Islet precursor cell (in vitro differentiated cells): ENCODE data around the gene TNNT3.
"Not testable (repeated sequence)": the region's sequence is repeated elsewhere in the genome, so short reads cannot be mapped to it uniquely, and the experiment has no call there.

ENCODE experiments used
- DNase-seq: peaks from one replicate; pipeline ENCODE4 v3.0.0-alpha.2; 2018

Gene TNNT3

GRCh38 chr11:1881442-1882264, 37.9 kb upstream of the TNNT3 start:
- no peak for DNase-seq

GRCh38 chr11:1882265-1883238, 37.0 kb upstream of the TNNT3 start:
- DNase-seq, result peak; percentile 90

DNA sequence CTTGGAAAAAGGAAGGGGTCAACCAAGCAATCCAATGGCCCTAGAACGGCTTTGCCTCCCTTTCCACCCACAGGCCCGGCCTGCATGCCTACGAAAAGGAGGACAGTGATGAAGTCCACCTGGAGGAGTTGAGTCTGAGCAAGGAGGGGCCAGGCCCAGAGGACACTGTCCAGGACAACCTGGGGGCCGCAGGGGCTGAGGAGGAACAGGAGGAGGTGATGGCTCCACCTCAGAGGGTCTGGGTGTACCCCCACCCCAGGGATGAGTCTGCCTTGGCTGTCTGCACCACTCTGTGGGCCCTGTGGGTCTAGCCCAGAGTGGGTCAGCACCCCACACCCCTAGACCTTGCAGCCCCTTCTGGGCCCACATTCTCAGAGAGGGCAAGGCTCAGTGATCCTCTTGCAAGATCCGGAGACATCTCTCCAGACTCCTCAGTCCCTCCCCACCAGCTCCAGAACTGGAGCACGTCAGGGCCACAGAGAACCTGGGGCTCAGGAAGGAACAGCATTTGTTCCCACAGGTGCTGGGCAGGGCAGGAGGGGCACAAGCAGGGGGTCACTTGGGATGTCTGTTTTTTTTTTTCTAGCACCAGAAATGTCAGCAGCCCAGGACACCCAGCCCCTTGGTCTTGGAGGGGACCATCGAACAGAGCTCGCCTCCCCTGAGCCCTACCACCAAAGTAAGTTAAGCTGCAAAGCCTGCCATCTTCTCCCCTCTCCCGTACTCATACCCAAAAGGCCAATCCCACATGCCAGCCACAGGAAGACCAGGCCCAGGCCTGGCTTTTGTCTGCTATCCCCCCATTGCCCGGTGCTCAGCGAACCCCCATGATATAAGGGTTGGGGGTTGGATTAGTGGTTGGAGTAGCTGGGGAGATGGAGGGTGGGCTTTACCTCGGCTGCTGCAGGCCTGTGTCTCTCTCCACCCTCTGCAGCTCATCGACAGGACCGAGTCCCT, 35.9 kb upstream of the TNNT3 start:
- DNase-seq, result peak; percentile 41

DNA sequence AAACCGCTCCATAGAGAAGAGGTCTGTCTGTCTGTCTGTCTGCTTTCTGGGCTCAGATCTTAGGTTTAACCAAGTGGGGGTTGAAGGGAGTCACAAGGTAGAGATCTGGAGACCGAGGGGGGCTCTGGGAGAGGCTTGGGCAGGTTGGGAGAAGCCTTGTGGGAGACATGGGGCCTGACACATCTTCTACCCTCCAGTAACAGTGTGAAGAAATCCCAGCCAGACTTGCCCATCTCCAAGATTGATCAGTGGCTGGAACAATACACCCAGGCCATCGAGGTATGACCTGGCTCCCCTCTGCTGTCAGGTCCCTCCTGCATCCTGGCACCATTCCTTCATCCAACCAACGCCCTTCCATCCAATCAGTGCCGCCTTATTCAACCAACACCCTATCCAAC, 35.2 kb upstream of the TNNT3 start:
- no peak for DNase-seq

- not testable (repeated sequence) for DNase-seq
Observed at GRCh38 chr11:1886551-1886950, 33.0 kb upstream of the TNNT3 start.

DNA sequence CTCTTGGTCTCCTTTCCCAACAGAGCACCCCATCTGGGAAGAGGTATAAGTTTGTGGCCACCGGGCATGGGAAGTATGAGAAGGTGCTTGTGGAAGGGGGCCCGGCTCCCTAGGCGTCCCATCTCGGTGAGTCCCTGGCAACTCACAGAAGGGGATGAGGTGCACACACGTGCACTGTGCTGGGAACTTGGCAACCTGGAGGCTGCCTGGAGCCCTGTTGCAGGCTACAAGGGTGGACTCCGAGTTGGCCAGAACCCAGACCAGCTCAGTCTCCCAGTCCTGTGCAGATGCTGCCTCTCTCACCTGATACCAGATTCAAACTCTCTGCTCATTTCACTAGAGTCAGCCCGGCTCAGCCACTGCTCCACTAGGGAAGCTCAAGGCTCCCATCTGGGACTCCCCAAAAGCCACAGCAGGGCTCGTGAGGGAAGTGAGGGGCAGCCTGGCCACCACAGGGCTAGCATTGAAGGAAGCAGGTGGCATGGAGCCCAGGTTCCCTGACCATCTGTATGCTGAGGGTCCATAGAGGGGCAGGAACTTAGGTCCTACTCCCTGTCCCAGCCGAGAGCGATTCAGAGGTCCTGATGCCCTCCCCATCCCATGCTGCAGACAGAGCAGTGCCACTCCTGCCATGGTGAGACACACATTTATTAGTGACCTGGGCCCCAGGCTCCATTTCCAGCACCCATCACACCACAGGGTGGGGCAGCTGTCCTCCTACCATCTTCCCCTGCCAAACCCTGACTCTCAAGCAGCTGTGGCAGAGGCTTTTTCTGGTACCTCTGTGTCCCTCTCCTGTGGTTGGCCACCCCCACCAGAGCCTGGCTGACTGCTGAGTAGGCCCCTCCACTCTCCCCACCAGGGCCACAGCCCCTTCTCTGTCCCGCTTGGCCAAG, 31.8 kb upstream of the TNNT3 start:
- peak; percentile 33 for DNase-seq

DNA sequence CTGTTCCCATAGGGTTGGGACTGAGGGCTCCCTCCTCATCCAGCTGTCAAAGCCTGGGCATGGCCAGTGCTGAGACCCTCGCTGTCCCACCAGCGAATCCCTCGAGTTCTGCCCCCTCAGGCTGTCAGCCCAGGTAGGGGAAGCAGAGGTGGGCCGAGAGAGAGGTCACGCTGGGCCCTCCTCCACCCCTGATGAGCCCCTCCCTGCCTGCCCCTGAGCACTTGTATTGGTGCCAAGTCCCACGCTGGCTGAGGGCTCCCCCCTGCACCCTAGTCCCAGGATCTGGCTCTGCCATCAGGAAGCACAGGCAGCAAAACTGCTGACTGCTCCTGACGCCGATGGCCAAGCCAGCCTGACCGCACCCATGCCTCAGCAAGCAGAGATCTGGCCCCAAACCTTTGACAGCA, 31.2 kb upstream of the TNNT3 start:
- peak; percentile 40 for DNase-seq

DNA sequence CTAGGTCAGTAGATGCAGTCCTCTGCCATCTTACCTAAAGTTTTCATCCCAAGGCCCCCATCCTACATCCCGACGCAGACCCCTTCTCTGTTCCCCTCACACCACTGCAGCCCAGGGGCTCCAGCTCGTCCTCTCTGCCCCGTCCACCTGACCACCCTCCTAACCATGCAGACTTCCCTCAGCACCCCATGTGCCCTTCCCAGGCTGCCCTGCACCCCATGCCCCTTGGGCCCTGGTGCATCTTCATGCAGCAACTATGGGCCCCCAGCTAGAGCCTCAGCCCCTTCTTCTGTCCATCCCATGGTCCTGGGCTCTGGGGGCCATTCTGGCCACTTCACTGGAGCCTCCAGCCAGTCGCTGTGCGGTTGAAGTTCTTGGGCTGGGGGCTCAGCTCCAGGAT, 30.7 kb upstream of the TNNT3 start:
- no peak for DNase-seq

- peak; percentile 36 for DNase-seq
Observed at GRCh38 chr11:1889224-1889930, 30.1 kb upstream of the TNNT3 start.

GRCh38 chr11:1889941-1890855, 29.3 kb upstream of the TNNT3 start:
- no peak for DNase-seq

- no peak for DNase-seq
Observed at GRCh38 chr11:1890856-1891830, 28.4 kb upstream of the TNNT3 start.

- DNase-seq, result no peak
Observed at GRCh38 chr11:1891831-1892115, 27.7 kb upstream of the TNNT3 start, which contains the start of gene PRR33. Gene PRR33, minus strand, starts transcription at chr11:1891895. Its CDS starts 1,311 bp downstream, at chr11:1890584.

- no peak for DNase-seq
Observed at GRCh38 chr11:1892116-1892515, 27.4 kb upstream of the TNNT3 start.

DNA sequence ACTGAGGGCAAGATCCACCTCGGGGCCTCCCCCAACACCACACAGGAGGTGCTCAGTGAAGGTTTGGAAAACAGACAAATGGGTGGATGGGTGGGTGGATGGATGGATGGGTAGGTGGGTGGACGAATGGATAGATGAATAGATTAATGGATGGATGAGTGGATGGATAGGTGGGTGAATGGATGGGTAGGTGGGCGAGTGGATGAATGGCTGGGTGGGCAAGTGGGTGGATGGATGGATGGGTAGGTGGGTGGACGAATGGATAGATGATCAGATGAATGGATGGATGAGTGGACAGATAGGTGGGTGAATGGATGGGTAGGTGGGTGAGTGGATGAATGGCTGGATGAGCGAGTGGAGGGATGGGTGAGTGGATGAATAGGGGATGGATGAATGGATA, 26.9 kb upstream of the TNNT3 start:
- DNase-seq, result no peak

DNA sequence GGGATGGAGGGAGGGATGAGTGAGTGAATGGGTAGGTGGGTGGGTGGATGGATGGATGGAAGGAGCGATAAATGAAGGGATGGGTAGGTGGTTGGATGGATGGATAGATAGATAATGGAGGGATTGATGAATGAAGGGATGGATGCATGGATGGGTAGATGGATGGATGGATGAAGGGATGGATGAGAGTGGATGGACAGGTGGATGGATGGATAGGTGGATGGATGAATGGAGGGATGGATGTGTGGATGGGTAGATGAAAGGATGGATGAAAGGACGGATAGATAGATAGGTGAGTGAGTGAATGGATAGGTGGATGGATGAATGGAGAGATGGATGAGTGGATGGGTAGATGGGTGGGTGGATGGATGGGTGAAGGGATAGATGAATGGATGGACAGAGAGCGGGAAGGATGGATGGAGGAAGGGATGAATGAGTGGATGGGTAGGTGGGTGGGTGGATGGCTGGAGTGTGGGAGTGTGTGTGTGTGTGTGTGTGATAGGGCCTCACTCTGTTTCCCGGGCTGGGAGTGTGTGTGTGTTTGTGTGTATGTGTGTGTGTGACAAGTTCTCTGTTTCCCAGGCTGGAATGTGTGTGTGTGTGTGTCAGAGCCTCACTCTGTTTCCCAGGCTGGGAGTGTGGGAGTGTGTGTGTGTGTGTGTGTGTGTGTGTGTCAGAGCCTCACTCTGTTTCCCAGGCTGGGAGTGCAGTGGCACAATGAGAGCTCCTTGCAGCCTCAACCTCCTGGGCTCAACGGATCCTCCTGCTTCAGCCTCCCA, 25.7 kb upstream of the TNNT3 start:
- DNase-seq, result no peak

DNA sequence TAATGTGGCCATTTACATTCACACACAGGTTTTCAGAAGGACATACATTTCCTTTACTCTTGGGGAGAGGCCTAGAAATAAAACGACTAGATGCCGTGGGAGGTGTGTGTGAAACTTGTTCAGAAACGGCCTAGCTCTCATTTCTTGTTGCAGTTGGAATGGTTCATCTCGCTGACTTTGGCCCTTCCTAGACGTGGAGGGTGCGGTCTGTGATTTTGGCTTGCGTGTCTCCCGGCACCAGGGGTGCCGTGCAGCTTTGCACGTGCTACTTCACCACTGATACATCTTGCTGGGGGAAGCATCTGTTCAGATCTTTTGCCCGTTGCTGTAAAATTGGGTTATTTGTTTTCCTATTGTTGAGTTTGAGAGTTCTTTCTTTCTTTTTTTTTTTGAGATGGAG, 24.7 kb upstream of the TNNT3 start:
- DNase-seq, result no peak

GRCh38 chr11:1896468-1896867, 23.0 kb upstream of the TNNT3 start:
- DNase-seq, result no peak

DNA sequence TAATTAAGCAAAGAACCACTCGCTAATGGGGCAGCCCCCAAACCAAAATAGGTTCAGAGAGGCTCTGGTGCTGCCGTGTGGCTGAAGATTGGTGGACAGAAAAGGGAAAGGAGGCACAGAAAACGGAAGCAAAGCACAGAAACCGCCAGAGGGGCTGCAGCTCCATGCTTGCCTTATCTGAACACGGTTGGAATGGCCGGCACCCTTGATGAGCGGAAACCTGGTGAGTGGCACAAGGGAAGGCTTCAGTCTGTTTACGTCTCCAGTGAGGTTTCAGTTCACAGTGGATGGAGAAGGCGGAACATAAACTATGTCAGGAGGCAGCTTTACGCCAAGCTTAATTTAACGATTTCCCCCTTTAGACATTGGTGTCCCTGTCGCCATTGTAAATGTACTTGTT, 22.6 kb upstream of the TNNT3 start:
- DNase-seq, result no peak
